Measurements from ENCODE around the gene WDR88. TPM values are rescaled to one million over a fixed set of nuclear protein-coding genes. Genes with fewer than 3 reads are reported as not detected.

WDR88 gene
- total RNA-seq, 4 donors from 2014 or later = not detected

- Histone ChIP-seq H3K27ac (peak overlapping the region in 3 of 4 donors; percentile 43 to 53 (median 53)), H3K27me3 (no peaks in the 10 kb centered on the region), H3K4me3 (peak overlapping the region; percentile 55 to 66 (median 65)), H3K4me1 (peaks cover 5 to 12% of the 10 kb centered on the region in 2 donors), H3K9me3 (no peaks in the 10 kb centered on the region), H3K36me3 (no peaks in the 10 kb centered on the region)
- in situ Hi-C loops (cut with MboI; ENCODE audit: low sequenced_read_pairs in 4 of 4) = no loop called here
- DNase-seq (no peak), ATAC-seq (peak; percentile 50 to 72)
- intact Hi-C loops (cut with DNase I; ENCODE audit: low total_unique reads) = no loop called here
- TF ChIP-seq, protein P1, sequence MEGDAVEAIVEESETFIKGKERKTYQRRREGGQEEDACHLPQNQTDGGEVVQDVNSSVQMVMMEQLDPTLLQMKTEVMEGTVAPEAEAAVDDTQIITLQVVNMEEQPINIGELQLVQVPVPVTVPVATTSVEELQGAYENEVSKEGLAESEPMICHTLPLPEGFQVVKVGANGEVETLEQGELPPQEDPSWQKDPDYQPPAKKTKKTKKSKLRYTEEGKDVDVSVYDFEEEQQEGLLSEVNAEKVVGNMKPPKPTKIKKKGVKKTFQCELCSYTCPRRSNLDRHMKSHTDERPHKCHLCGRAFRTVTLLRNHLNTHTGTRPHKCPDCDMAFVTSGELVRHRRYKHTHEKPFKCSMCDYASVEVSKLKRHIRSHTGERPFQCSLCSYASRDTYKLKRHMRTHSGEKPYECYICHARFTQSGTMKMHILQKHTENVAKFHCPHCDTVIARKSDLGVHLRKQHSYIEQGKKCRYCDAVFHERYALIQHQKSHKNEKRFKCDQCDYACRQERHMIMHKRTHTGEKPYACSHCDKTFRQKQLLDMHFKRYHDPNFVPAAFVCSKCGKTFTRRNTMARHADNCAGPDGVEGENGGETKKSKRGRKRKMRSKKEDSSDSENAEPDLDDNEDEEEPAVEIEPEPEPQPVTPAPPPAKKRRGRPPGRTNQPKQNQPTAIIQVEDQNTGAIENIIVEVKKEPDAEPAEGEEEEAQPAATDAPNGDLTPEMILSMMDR (IDR thresholded peaks at IDR 0.05 in 4 of 5, conservative IDR thresholded peaks at IDR 0.05 in 1 of 5) = no peak
- TF ChIP-seq POLR2A (IDR thresholded peaks at IDR 0.05) = no peak
These were observed 62.6 kb downstream of the WDR88 start for GRCh38 chr19:33194532-33194885.

DNA sequence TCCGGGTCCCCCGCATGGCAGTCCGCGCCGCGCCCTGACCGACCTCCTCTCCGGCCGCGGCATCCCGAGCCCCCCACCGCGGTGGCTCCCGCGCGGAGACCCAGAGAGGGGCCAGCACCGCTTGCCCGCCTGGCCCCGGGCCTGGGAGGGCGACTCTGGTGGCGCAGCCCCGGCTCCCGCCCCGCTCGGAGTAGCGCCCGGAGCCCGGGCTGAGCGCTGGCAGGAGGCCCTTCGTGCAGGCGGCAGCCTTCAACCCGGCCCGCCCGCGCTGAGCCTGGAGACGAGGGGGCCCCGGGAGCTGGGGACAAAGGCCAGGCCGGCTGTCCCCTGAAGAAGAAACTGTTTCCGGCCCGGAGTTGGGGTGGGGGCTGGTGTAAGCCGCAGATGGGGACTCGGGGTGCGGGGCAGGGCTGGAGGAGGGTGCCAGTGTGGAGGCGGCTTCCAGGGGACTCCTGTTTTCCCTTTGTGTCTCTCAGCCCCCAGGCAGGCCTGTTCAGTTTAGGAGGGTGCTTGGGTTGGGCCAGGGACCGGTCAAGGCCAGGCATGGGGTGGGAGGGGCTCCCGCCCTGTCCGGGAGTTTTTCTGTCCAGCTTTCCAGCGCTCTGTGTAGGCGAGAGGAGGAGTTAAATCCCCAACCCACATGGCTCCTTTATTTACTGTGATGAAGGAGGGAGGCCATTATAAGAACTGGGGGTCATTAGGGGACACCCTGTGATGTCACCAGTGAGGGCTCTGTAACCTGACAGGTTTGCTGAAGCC, 63.2 kb downstream of the WDR88 start:
- ATAC-seq = peak; percentile 37 to 59
- DNase-seq = no peak
- TF ChIP-seq, protein P1 (IDR thresholded peaks at IDR 0.05 in 4 of 5, conservative IDR thresholded peaks at IDR 0.05 in 1 of 5) = no peak
- TF ChIP-seq POLR2A (IDR thresholded peaks at IDR 0.05) = no peak
- peaks cover 5 to 12% of the 10 kb centered on the region in 2 donors for H3K4me1 ChIP-seq
- peak overlapping the region; percentile 55 to 66 (median 65) for H3K4me3 ChIP-seq
- H3K27me3 ChIP-seq = no peaks in the 10 kb centered on the region
- H3K9me3 ChIP-seq = no peaks in the 10 kb centered on the region
- intact Hi-C loops (cut with DNase I; ENCODE audit: low total_unique reads) (no loop called here), in situ Hi-C loops (cut with MboI; ENCODE audit: low sequenced_read_pairs in 4 of 4) (no loop called here)
- H3K27ac ChIP-seq = peak overlapping the region; percentile 24 to 53 (median 48)
- H3K36me3 ChIP-seq = no peaks in the 10 kb centered on the region

GRCh38 chr19:33195645-33196347, 63.9 kb downstream of the WDR88 start:
- DNase-seq (no peak), ATAC-seq (no peak)
- in situ Hi-C loops (cut with MboI; ENCODE audit: low sequenced_read_pairs in 4 of 4) = no loop called here
- Histone ChIP-seq H3K36me3 (no peaks in the 10 kb centered on the region), H3K27me3 (no peaks in the 10 kb centered on the region), H3K27ac (peak overlapping the region in 2 of 4 donors; percentile 24 to 53), H3K4me1 (peaks cover 5 to 12% of the 10 kb centered on the region in 2 donors), H3K4me3 (peak overlapping the region; percentile 55 to 66 (median 65)), H3K9me3 (no peaks in the 10 kb centered on the region)
- TF ChIP-seq POLR2A (IDR thresholded peaks at IDR 0.05) = no peak
- TF ChIP-seq, protein P1 (IDR thresholded peaks at IDR 0.05 in 4 of 5, conservative IDR thresholded peaks at IDR 0.05 in 1 of 5) = no peak
- intact Hi-C loops (cut with DNase I; ENCODE audit: low total_unique reads) = no loop called here

- intact Hi-C loops (cut with DNase I; ENCODE audit: low total_unique reads) = no loop called here
- Histone ChIP-seq H3K4me3 (no peak overlapping the region), H3K36me3 (no peaks in the 10 kb centered on the region), H3K9me3 (no peaks in the 10 kb centered on the region), H3K4me1 (peaks cover 5 to 12% of the 10 kb centered on the region in 2 donors), H3K27me3 (no peaks in the 10 kb centered on the region), H3K27ac (no peak overlapping the region)
- TF ChIP-seq, protein P1 (IDR thresholded peaks at IDR 0.05 in 4 of 5, conservative IDR thresholded peaks at IDR 0.05 in 1 of 5) = no peak
- ATAC-seq (no peak), DNase-seq (no peak)
- in situ Hi-C loops (cut with MboI; ENCODE audit: low sequenced_read_pairs in 4 of 4) = no loop called here
These were observed 64.7 kb downstream of the WDR88 start for GRCh38 chr19:33196446-33197193.

Measured in gastrocnemius medialis (tissue), 4 donors.